NT2/D1 (cell line): ENCODE data around the gene NR3C1.

Experiments
- DNase-seq: peaks from one replicate; pipeline ENCODE4 v3.0.0-alpha.2; 2011; ENCODE audit warnings: low read depth, low spot score
- H3K27me3 ChIP-seq: 2 replicates; pipeline ENCODE4 v1.6.0; 2011; ENCODE audit warnings: mild to moderate bottlenecking; ENCODE audit not compliant: insufficient read length, insufficient read depth
- H3K36me3 ChIP-seq: 2 replicates; pipeline ENCODE4 v1.6.1; 2011; ENCODE audit warnings: mild to moderate bottlenecking, low read length, mixed read lengths; ENCODE audit not compliant: insufficient read depth, insufficient read length
- H3K4me1 ChIP-seq: 2 replicates; pipeline ENCODE4 v1.5.1; 2011; ENCODE audit not compliant: insufficient read depth, insufficient read length
- H3K4me3 ChIP-seq: 2 replicates; pipeline ENCODE4 v1.5.1; 2011; ENCODE audit warnings: low read depth; ENCODE audit not compliant: insufficient read length
- H3K9ac ChIP-seq: 2 replicates; pipeline ENCODE4 v1.6.0; 2011; ENCODE audit warnings: low read depth; ENCODE audit not compliant: insufficient read length
- H3K9me3 ChIP-seq: 2 replicates; pipeline ENCODE4 v1.5.1; 2011; ENCODE audit warnings: mild to moderate bottlenecking, low read length; ENCODE audit not compliant: insufficient read depth
- SUZ12 ChIP-seq: IDR thresholded peaks from 2 replicates; pipeline ENCODE4 v1.6.1; 2011; ENCODE audit not compliant: insufficient read length, insufficient read depth; ENCODE audit errors: extremely low read depth
- YY1 ChIP-seq: IDR thresholded peaks from 2 replicates; pipeline ENCODE4 v1.6.1; 2011; ENCODE audit not compliant: insufficient read length, insufficient read depth
- ZNF274 ChIP-seq: IDR thresholded peaks from 2 replicates; pipeline ENCODE4 v1.6.1; 2011; ENCODE audit warnings: mild to moderate bottlenecking, low read depth, low read length

Gene NR3C1

GRCh38 chr5:143249851-143250250 is 153.6 kb downstream of the NR3C1 start:
- no peak for DNase-seq
- TF ChIP-seq ZNF274 (no peak), SUZ12 (no peak), YY1 (no peak)
- Histone ChIP-seq H3K9ac (no peak overlapping the region), H3K27me3 (no peaks in the 10 kb centered on the region), H3K36me3 (no peaks in the 10 kb centered on the region), H3K4me1 (no peaks in the 10 kb centered on the region), H3K4me3 (no peak overlapping the region), H3K9me3 (no peaks in the 10 kb centered on the region; the same call in 1 of the 2 replicates)

GRCh38 chr5:143248822-143249579 is 154.5 kb downstream of the NR3C1 start:
- Histone ChIP-seq H3K4me3 (no peak overlapping the region), H3K9me3 (no peaks in the 10 kb centered on the region; the same call in 1 of the 2 replicates), H3K4me1 (no peaks in the 10 kb centered on the region), H3K27me3 (no peaks in the 10 kb centered on the region), H3K36me3 (no peaks in the 10 kb centered on the region), H3K9ac (no peak overlapping the region)
- no peak for TF ChIP-seq YY1
- TF ChIP-seq SUZ12 = no peak
- no peak for TF ChIP-seq ZNF274
- no peak for DNase-seq

GRCh38 chr5:143248391-143248790 is 155.1 kb downstream of the NR3C1 start:
- no peaks in the 10 kb centered on the region for H3K4me1 ChIP-seq

GRCh38 chr5:143247134-143247815 is 156.2 kb downstream of the NR3C1 start:
- no peaks in the 10 kb centered on the region for H3K36me3 ChIP-seq
- H3K4me1 ChIP-seq = no peaks in the 10 kb centered on the region
- TF ChIP-seq ZNF274 (no peak), SUZ12 (no peak), YY1 (no peak)
- H3K9me3 ChIP-seq = no peaks in the 10 kb centered on the region; the same call in 1 of the 2 replicates
- no peak overlapping the region for H3K9ac ChIP-seq
- H3K4me3 ChIP-seq = no peak overlapping the region
- H3K27me3 ChIP-seq = no peaks in the 10 kb centered on the region
- DNase-seq = no peak

More at GRCh38 chr5:143248391-143248790, 155.1 kb downstream of the NR3C1 start:
- no peaks in the 10 kb centered on the region; the same call in 1 of the 2 replicates for H3K9me3 ChIP-seq
- TF ChIP-seq SUZ12 = no peak
- no peak for DNase-seq
- no peaks in the 10 kb centered on the region for H3K36me3 ChIP-seq
- H3K9ac ChIP-seq = no peak overlapping the region
- H3K27me3 ChIP-seq = no peaks in the 10 kb centered on the region
- no peak overlapping the region for H3K4me3 ChIP-seq

GRCh38 chr5:143245929-143246561 is 157.4 kb downstream of the NR3C1 start:
- Histone ChIP-seq H3K9ac (no peak overlapping the region), H3K9me3 (no peaks in the 10 kb centered on the region; the same call in 1 of the 2 replicates), H3K4me3 (no peak overlapping the region), H3K36me3 (no peaks in the 10 kb centered on the region), H3K4me1 (no peaks in the 10 kb centered on the region), H3K27me3 (no peaks in the 10 kb centered on the region)
- TF ChIP-seq YY1 (no peak), SUZ12 (no peak), ZNF274 (no peak)
- DNase-seq = no peak

- no peak overlapping the region for H3K4me3 ChIP-seq
- no peaks in the 10 kb centered on the region; the same call in 1 of the 2 replicates for H3K9me3 ChIP-seq
- no peaks in the 10 kb centered on the region for H3K36me3 ChIP-seq
- no peak overlapping the region for H3K9ac ChIP-seq
- H3K4me1 ChIP-seq = no peaks in the 10 kb centered on the region
- H3K27me3 ChIP-seq = no peaks in the 10 kb centered on the region
- TF ChIP-seq SUZ12 (no peak), YY1 (no peak)
- DNase-seq = no peak
These were observed 158.5 kb downstream of the NR3C1 start for GRCh38 chr5:143244990-143245389.
